NB4 (cell line): Measurements from ENCODE around the gene ATP2A3.

Experiments
- CTCF ChIP-seq: IDR thresholded peaks from one replicate; pipeline ENCODE4 v1.5.1; 2012; ENCODE audit warnings: low read depth, low read length
- MAX ChIP-seq: IDR thresholded peaks from 2 replicates; pipeline ENCODE4 v1.6.1; 2011; ENCODE audit warnings: low read depth, low read length
- MYC ChIP-seq: IDR thresholded peaks from 2 replicates; pipeline ENCODE4 v1.6.1; 2011; ENCODE audit warnings: low read depth, low read length
- POLR2A ChIP-seq: IDR thresholded peaks from 2 replicates; pipeline ENCODE4 v1.6.1; 2011; ENCODE audit warnings: mild to moderate bottlenecking; ENCODE audit not compliant: insufficient read length; ENCODE audit errors: extremely low read depth

- no peak for TF ChIP-seq CTCF
- no peak for TF ChIP-seq MYC
- no peak for TF ChIP-seq MAX
- no peak for TF ChIP-seq POLR2A
Measured at GRCh38 chr17:3990386-3991127, 26.3 kb upstream of the ATP2A3 start.
